ENCODE results near the gene DNAH5.

Gene DNAH5

GRCh38 chr5:13956471-13956870, 12.0 kb upstream of the DNAH5 start:
- H3K4me3 ChIP-seq (ENCODE audit: low read depth, low read length): no peak overlapping the region
- no peak for DNase-seq (ENCODE audit: low read depth)
- TF ChIP-seq POLR2A (IDR thresholded peaks at IDR 0.05; ENCODE audit: extremely low read depth, insufficient read length) (no peak), CTCF (IDR thresholded peaks at IDR 0.05; ENCODE audit: low read depth, low read length) (no peak), MAX (IDR thresholded peaks at IDR 0.05; ENCODE audit: low read depth, low read length) (no peak), MYC (IDR thresholded peaks at IDR 0.05; ENCODE audit: low read depth, low read length) (no peak)

- H3K4me3 ChIP-seq (ENCODE audit: low read depth, low read length): no peak overlapping the region
- no peak for TF ChIP-seq MYC (IDR thresholded peaks at IDR 0.05; ENCODE audit: low read depth, low read length)
- TF ChIP-seq MAX (IDR thresholded peaks at IDR 0.05; ENCODE audit: low read depth, low read length): no peak
- TF ChIP-seq POLR2A (IDR thresholded peaks at IDR 0.05; ENCODE audit: extremely low read depth, insufficient read length): no peak
- TF ChIP-seq CTCF (IDR thresholded peaks at IDR 0.05; ENCODE audit: low read depth, low read length): no peak
- DNase-seq (ENCODE audit: low read depth): no peak
Measured at GRCh38 chr5:13955896-13956295, 11.4 kb upstream of the DNAH5 start.

GRCh38 chr5:13946111-13946510, 1.6 kb upstream of the DNAH5 start:
- no peak overlapping the region for H3K4me3 ChIP-seq (ENCODE audit: low read depth, low read length)
- TF ChIP-seq POLR2A (IDR thresholded peaks at IDR 0.05; ENCODE audit: extremely low read depth, insufficient read length): no peak
- no peak for TF ChIP-seq MAX (IDR thresholded peaks at IDR 0.05; ENCODE audit: low read depth, low read length)
- no peak for TF ChIP-seq CTCF (IDR thresholded peaks at IDR 0.05; ENCODE audit: low read depth, low read length)
- DNase-seq (ENCODE audit: low read depth): no peak

GRCh38 chr5:13945271-13945670, 783 bp upstream of the DNAH5 start:
- no peak for TF ChIP-seq CTCF (IDR thresholded peaks at IDR 0.05; ENCODE audit: low read depth, low read length)
- TF ChIP-seq MYC (IDR thresholded peaks at IDR 0.05; ENCODE audit: low read depth, low read length): no peak
- TF ChIP-seq MAX (IDR thresholded peaks at IDR 0.05; ENCODE audit: low read depth, low read length): no peak
- TF ChIP-seq POLR2A (IDR thresholded peaks at IDR 0.05; ENCODE audit: extremely low read depth, insufficient read length): no peak
- DNase-seq (ENCODE audit: low read depth): no peak
- H3K4me3 ChIP-seq (ENCODE audit: low read depth, low read length): no peak overlapping the region

- DNase-seq (ENCODE audit: low read depth): no peak
- TF ChIP-seq CTCF (IDR thresholded peaks at IDR 0.05; ENCODE audit: low read depth, low read length) (no peak), POLR2A (IDR thresholded peaks at IDR 0.05; ENCODE audit: extremely low read depth, insufficient read length) (no peak), MYC (IDR thresholded peaks at IDR 0.05; ENCODE audit: low read depth, low read length) (no peak), MAX (IDR thresholded peaks at IDR 0.05; ENCODE audit: low read depth, low read length) (no peak)
- H3K4me3 ChIP-seq (ENCODE audit: low read depth, low read length): no peak overlapping the region
Measured at GRCh38 chr5:13943676-13944075, 812 bp downstream of the DNAH5 start.

- TF ChIP-seq CTCF (IDR thresholded peaks at IDR 0.05; ENCODE audit: low read depth, low read length) (no peak), MYC (IDR thresholded peaks at IDR 0.05; ENCODE audit: low read depth, low read length) (no peak), POLR2A (IDR thresholded peaks at IDR 0.05; ENCODE audit: extremely low read depth, insufficient read length) (no peak), MAX (IDR thresholded peaks at IDR 0.05; ENCODE audit: low read depth, low read length) (no peak)
- no peak overlapping the region for H3K4me3 ChIP-seq (ENCODE audit: low read depth, low read length)
- DNase-seq (ENCODE audit: low read depth): no peak
Measured at GRCh38 chr5:13941468-13941867, 3.0 kb downstream of the DNAH5 start.

All from NB4 (cell line).